NCI-H1930 (cell line): ENCODE measurements around the gene TMEM164.

Experiments used
- DNase-seq, 2 experiments: peaks; one replicate each; lab custom pipeline; 2025; lab: John Stamatoyannopoulos, UW

TMEM164 gene

GRCh38 chrX:110167952-110168451 lies 165.1 kb downstream of the TMEM164 start:
- peak; percentile 2 to 23 for DNase-seq

DNA sequence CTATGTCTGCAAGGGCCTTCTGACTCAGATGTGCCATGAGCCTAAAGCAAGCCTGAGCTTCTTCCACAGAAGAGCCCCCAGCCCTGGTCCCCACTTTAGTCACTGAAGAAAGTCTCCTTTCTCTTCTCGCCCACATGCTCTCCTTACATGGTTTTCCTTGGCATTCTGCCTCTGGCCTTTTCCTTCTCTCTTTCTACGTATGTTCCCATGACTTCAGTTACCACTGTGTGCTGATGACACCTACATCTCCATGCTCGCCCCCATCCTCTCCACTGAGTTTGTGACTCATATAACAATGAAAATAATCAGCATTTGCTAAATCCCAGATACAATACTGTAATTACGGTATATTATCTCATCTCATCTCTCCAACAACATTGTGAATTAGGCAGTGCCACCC lies 165.7 kb downstream of the TMEM164 start:
- no peak for DNase-seq

- no peak for DNase-seq
These were observed 167.1 kb downstream of the TMEM164 start for GRCh38 chrX:110170029-110170428.

DNA sequence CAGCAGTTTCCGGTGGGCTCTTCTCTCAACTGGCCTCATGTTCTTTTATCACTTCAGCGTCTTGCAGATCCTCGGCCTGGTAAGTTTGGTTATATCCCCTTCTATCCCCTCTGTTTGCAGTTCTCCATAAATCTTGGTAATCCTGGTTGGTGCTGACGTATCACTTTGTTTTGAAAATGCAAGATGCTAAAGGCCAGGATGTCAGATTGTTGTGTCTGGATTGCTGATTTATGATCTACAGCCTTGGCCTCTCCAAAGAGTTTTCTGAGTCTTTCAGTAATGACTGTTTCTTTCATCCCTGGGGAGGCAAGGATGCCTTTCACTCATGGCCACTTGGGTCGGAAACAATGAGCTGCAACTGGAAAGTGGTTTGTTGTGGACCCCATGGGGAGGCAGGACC lies 168.5 kb downstream of the TMEM164 start:
- no peak for DNase-seq

DNA sequence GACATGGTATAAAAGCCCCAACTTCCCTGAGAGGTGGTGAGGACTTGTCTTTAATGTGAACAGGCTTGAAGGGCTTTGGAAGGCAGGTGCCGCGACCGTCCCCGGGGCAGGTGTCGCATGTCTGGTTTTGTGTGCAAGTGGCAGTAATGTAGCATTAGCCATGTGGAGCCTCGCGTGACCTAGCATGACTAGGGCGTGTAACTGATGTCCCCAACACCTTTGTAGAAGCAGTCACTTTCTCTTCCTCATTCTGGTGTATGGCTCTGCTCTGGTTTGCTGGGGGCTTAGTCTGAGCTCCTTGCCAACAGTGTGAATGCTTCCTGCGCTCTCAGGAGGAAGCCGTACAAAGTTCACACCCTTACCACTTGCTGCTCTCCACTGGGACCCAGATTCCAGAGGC lies 169.3 kb downstream of the TMEM164 start:
- no peak for DNase-seq

DNA sequence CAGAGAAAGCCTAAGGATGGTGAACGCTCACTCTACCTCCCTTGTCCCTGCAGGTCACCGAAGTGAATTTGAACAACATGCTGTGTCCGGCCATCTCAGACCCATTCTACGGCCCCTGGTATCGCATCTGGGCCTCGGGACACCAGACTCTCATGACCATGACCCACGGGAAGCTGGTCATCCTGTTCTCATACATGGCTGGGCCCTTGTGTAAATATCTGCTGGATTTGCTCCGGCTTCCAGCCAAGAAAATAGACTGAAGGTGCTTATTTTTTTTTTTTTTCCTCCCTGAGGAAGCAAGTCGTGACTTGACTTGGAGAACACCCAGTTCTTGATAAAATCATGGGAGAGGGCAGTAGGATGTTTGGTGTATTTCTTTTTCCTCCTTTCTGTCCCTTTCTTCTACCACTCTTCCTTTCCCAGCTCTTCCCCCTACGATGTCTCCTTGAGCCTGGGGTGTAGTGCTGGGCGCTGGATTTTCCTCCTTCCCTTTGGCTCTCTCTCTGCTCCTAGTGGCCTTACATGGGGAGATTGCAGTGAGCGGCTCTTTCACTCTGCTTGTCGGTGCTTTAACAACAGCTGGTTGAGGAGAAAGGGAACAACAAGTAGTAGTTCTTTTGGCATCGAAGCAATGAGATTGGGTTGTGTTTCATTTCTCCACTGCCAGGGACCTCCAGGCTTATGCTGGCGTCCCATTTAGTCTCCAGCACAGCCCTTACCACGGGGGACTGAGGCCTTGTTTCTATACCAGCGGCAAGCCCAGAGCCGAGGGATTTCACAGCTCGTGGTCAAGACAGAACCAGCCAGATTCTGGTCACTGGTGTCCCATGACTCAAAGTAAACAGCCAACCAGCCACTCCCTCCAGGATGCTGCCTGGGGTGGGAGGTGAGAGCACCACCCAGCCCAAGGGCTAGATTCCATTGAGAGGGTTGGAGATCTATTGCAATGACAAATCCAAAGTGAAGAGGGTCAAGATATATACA lies 170.6 kb downstream of the TMEM164 start:
- DNase-seq, result no peak

DNA sequence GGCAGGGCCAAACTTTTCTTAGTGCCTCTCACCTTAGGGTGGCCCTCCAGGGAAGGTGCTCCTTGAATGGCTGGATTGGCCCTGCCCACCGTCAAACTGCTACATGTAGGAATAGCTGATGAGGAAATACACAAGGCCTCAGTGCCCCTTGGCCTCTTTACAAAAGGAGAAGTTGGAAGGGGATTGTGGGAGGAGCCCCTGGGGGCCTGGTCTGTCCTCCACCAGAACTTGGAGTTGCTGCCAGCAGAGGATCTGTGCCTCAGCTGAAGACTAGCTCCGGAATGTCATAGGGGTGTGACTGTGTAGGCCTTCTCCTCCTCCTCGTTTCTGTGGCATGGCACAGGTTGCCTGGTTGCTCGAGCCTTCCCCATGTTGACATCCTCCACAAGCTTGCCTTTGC lies 172.2 kb downstream of the TMEM164 start:
- no peak for DNase-seq

- no peak for DNase-seq
These were observed 172.8 kb downstream of the TMEM164 start for GRCh38 chrX:110175696-110176095.

- no peak for DNase-seq
These were observed 175.4 kb downstream of the TMEM164 start for GRCh38 chrX:110178179-110178865.

DNA sequence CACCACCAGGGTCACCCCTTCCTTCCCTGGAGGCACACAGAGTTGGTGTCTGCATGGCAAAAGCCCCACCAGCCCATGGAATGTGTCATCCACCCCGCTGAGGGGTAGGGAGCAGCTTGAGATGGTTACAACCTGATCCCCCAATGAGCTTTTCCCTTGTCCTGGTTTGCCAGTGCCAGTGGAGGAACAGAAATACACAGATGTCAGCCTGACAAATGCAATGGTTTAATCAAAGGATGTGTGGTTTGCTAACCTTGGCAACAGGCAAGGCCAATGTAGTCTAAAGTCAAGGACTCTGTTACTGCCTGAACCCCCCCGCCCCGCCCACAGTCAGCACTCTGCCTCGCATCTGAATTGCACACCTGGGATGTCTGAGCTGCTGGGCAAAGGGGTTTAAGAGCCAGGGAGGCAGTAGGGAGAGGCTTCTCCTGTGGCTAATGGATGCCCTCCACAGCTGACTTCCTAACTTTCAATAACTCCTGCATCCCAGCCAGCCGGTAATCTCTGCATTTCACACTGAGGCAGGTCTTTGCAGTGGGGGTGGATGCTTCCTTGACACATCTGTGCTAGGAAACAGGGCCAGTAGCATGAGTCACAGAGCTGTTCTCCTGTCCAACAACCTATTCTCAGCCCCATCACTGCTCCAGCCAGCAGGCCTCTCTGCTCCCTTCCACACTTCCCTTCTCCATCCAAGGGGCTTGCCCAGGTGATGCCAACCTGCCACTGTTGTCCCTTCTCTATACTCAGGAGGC lies 177.4 kb downstream of the TMEM164 start:
- no peak for DNase-seq

GRCh38 chrX:110180928-110181310 lies 178.0 kb downstream of the TMEM164 start:
- no peak for DNase-seq

DNA sequence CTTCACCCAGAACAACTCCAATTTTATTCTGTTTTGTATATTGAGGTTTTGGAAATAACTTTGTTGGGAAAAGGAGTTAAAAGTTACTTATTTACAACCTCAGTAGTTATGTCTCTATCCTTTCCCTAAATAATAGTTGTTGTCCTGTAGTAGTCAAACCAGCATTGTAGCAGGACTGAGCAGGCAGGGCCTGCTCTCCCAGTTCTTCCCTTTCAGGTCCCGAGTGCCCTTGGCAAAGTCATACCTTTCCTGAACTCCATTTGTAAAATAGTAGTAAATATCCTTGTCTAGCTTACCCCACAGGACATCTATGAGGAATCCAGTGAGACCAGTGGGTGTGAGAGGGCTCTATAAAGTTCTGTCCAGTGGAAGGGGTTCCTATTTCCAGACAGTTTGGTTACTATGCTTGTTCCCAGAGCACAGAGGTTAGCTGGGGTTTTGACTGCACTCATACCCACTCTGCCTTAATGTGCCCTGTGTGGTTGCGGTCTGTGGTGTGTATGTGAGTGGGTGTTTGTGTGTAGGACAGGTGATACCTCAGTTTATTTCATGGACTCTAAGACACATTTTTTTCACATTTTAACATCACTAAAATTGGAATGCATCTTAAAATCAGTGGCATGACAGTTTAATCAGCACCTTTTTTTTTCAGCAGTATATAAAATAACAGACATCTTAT lies 178.7 kb downstream of the TMEM164 start:
- no peak for DNase-seq

DNA sequence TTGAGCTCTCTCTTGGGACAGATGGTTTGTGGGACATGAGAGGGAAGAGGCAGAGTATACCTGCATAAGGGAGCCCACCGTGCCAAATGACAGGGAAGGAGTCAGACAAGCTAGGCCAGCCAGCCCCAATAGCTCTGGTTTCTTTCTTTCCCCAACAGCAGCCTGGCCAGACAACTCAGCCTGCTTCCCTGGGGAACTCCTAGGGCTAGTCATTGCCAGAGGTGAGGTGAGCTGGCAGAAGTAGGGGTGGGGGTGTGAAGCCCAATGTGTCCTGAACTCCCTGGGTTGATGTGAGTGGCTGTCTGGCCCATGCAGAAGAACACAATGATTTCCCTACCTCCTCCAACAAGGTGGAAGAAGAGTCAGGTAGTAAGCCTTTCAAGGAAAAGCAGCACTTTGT lies 179.4 kb downstream of the TMEM164 start:
- DNase-seq, result no peak

- no peak for DNase-seq
These were observed 180.0 kb downstream of the TMEM164 start for GRCh38 chrX:110182865-110183264.

GRCh38 chrX:110183314-110183713 lies 180.4 kb downstream of the TMEM164 start:
- no peak for DNase-seq

DNA sequence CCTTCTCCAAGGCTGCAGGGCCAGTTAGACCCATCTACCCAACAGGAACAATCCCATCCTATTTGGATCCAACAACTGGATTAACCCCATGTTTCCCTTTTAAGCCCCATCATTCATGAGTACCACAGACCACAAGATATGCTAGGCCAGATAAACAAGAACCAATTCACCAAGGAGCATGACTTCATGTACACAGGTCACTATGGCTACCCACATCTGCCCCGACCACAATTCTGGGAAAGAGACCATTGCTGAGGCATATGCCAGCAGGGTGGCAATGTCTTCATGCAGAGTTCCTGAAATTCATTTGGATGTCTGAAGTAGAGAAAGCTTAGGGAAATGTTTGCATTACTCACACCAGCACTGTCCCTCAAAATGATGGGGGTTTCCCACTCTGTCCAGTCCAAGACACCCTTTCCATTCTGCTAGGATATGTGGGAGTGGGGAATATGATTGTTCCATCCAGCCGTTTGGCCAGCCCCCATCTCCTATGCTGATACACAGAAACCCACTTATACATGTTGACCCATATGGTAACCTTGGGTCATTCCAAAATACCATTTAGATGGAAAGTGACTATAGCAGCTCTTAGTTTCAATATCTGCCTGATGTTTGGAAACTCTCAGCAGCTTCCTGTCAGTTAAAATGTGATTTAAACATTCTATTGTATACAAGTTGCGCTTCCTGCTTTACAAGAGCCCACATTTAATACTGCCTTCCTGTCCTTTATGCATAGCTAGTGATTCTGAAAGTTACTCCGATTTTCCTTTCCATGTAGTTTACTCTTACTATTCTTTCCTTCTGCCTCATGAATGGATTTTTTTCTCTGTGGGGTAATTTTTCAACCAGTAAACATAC lies 186.0 kb downstream of the TMEM164 start:
- no peak for DNase-seq

DNA sequence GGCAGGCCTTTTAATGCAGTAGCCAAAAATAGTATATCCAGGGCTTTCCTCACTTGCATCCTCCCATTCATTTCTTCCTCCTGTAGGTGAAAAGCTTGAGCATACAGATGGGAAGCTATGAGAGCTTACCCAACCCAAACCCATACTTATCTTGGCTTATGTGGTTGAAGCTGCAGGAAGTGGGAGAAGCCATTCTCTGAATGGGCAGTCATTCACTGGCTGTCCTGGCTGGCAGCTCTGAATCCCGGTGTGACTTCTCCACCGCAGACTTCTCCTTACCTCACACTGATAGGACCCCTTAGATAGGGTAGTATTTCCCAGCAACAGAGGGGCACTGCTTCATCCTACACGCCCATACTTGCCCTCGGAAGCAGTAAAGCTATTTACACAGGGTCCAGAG lies 189.6 kb downstream of the TMEM164 start:
- no peak for DNase-seq

DNA sequence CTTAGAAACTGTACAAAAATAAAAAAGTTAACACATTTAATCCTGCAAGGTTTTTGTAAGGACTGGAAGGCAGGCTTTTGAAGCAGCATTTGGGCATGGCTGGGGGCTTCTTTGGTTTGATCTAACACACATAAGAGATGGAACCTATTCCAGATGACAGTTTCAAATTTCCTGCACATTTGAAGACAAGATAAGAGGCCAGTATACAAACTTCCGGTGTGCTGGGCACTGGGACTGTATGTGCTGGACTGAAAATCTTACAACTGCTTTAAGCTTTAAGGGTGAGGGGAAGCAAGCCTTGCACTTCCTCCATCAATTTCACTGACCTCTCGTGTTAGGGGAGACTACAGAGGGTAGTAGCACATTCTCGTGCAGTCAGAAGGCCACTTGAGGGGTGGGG lies 192.1 kb downstream of the TMEM164 start:
- no peak for DNase-seq

DNA sequence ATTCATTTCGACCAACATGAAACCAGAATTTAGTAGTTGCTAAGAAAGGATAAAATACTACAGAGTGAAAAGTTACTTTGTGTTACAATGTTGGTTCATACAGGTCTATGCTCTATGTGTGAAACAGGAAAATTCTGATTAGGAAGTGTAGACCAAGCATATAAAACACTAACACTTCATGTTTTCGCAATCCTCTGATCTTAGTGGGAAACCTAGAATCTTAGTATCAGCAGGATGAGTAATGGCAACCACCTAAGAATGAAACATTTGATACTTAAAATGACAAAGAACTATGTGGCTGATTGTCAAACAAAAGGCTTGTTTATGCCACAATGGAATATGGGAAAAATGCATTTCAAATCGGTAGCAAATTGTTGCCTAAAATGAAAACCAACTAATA lies 198.9 kb downstream of the TMEM164 start:
- DNase-seq, result no peak

DNA sequence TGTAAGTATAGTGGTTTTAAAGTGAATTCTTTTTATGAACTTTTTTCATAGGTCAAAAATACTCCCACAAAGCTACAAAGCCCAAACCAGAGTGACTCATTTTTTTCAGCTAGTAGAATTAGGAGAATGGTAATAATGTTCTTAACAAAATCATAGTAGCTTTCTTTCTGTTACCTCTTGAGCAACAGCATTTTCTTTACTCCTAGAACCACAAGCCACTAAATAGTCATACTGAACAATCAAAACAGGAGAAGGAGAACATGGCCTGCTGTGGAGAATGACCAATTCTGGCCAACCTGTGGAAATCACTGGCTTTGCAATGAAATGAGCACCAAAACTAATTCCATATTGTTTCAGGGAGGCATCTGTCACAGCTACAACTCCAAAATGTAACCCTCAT lies 202.1 kb downstream of the TMEM164 start:
- DNase-seq, result no peak

DNA sequence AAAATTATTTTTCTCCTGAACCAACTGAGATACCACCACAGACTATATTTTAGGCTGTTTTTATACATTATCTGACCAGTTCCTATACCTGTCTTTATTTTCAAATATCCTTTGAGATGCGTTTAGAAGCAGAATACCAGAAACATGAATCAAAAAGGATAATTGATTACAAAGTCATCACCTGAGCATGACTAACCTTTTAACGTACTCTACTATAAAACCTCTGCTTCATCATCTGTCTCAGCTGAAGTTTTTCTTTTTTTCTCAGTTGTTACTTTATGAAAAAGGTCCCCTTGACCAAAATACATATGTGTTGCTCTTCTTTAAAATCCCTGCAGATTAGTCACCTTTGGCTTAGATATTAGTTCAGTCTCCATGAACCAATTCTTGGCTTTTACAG lies 205.2 kb downstream of the TMEM164 start:
- DNase-seq, result no peak
